ENCODE data around the gene ARSI.

ARSI gene

DNA sequence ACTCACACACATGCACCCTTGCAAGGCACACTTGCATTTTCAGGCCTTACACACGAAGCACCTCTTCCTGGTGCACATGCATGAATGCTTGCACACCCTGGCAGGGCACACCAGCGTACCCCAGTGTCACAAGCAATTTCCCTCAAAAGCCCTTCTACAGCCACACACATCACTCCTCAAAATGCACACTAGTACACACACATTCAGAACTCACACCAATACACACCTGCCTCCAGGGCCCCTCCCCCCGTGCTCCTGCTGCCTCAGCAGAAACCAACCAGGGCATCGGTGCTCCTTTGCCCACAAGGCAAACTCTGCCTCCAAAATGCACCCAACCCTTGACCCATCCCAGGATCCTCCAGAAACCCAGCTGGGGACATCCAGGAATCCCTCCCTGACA lies 14.3 kb downstream of the ARSI start:
- in situ Hi-C loops (cut with MboI; ENCODE audit: low sequenced_read_pairs): no loop called here

DNA sequence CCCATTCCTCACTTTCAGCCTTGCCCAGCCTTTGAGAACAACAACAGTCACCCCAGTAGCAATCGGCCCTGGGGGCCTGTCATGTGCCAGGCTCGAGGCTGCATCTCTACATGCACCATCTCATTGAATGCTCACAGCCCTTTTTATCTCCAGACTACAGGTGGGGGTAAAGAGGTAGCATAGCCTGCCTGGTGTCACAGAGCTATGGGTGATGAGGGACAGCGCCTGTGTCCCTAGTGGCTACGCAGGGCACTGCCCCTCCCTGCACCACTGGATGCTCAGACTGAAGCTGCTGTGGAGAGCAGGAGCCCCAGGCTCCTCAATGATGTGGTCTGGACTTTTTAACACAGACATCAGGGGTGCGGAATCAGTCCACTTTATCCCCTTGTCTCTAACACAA lies 15.9 kb downstream of the ARSI start:
- Histone ChIP-seq H3K36me3 (replicated peaks) (no peaks in the 10 kb centered on the region), H3K4me3 (no peak overlapping the region), H3K27me3 (ENCODE audit: low read depth) (peaks cover 8% of the 10 kb centered on the region; the same call in 1 of the 2 replicates), H3K9me3 (no peaks in the 10 kb centered on the region), H3K4me1 (no peaks in the 10 kb centered on the region)
- DNase-seq (ENCODE audit: low spot score in 2 of 2): peak in 1 of 2 experiments; percentile 51
- in situ Hi-C loops (cut with MboI; ENCODE audit: low sequenced_read_pairs): no loop called here

More for the DNA sequence above, 14.3 kb downstream of the ARSI start:
- Histone ChIP-seq H3K9me3 (no peaks in the 10 kb centered on the region), H3K4me3 (no peak overlapping the region), H3K27me3 (ENCODE audit: low read depth) (peaks cover 6% of the 10 kb centered on the region; the same call in 1 of the 2 replicates), H3K4me1 (no peaks in the 10 kb centered on the region), H3K36me3 (replicated peaks) (no peaks in the 10 kb centered on the region)
- no peak for DNase-seq (ENCODE audit: low spot score in 2 of 2)

DNA sequence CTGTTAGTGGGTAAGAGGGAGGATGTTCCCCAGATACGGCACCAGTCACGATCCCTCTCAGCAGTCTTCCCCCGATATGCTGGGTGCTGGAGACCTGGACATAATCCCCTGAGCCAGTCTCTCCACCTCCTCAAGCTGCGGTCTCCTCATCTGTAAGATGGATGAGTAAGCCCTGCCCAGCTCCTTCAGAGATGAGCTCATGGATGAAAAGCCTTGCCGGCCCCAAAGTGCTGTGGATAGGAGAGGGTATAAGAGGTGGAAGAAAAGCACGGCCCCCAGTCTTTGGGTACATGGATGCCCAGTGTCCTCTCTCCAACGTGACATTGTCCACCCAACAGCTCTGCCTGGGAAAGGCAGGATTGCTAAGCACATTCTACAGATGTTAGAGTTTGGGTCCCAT lies 17.6 kb downstream of the ARSI start:
- H3K9me3 ChIP-seq: no peaks in the 10 kb centered on the region
- in situ Hi-C loops (cut with MboI; ENCODE audit: low sequenced_read_pairs): no loop called here
- no peaks in the 10 kb centered on the region for H3K36me3 ChIP-seq (replicated peaks)
- H3K27me3 ChIP-seq (ENCODE audit: low read depth): peaks cover 13% of the 10 kb centered on the region; the same call in 1 of the 2 replicates
- no peak overlapping the region for H3K4me3 ChIP-seq
- no peaks in the 10 kb centered on the region for H3K4me1 ChIP-seq
- no peak for DNase-seq (ENCODE audit: low spot score in 2 of 2)

DNA sequence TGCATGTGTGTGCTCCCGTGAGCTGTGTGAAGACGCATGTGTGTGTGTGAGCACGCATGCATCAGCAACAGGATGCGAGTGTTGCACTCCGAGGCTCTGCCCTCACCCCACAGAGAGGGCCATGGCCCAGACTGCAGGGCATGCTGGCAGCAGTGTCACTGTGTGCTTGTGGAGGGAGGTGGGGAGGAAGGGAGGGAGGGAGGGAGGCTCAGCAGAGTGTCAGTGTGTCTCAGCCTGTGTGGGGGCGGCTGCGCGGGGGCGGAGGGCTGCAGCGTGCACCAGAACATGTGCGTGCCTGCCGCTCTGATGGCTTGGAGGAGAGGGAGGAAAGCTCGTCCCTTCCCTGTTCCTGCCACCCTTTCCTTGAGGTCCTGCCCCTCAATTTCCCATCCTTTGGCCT lies 18.4 kb downstream of the ARSI start:
- peaks cover 8% of the 10 kb centered on the region; the same call in 1 of the 2 replicates for H3K27me3 ChIP-seq (ENCODE audit: low read depth)
- in situ Hi-C loops (cut with MboI; ENCODE audit: low sequenced_read_pairs): no loop called here

DNA sequence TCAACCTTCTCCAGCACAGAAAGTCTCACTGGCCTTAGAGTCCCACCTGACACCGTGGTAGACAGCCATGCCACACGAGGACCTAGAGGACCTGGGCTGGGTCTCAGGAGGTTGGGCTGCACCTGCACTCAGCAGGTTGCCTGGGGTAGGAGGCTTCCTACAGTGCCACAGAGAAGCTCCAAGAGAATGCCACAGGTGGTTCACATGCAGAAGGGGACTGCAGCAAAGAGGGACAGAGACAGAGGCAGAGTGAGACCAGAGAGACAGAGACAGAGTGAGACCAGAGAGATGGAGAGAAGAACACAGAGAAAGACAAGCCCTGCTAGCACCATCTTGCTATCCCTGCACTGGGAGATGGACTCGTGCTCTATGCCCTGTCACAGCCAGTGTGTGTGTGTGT lies 18.8 kb downstream of the ARSI start:
- in situ Hi-C loops (cut with MboI; ENCODE audit: low sequenced_read_pairs): no loop called here
- Histone ChIP-seq H3K9me3 (no peaks in the 10 kb centered on the region), H3K4me1 (no peaks in the 10 kb centered on the region), H3K4me3 (no peak overlapping the region), H3K36me3 (replicated peaks) (no peaks in the 10 kb centered on the region), H3K27me3 (ENCODE audit: low read depth) (peaks cover 8% of the 10 kb centered on the region; the same call in 1 of the 2 replicates)
- DNase-seq (ENCODE audit: low spot score in 2 of 2): no peak

More for the DNA sequence above, 18.4 kb downstream of the ARSI start:
- Histone ChIP-seq H3K4me3 (no peak overlapping the region), H3K36me3 (replicated peaks) (no peaks in the 10 kb centered on the region), H3K9me3 (no peaks in the 10 kb centered on the region), H3K4me1 (no peaks in the 10 kb centered on the region)
- no peak for DNase-seq (ENCODE audit: low spot score in 2 of 2)

DNA sequence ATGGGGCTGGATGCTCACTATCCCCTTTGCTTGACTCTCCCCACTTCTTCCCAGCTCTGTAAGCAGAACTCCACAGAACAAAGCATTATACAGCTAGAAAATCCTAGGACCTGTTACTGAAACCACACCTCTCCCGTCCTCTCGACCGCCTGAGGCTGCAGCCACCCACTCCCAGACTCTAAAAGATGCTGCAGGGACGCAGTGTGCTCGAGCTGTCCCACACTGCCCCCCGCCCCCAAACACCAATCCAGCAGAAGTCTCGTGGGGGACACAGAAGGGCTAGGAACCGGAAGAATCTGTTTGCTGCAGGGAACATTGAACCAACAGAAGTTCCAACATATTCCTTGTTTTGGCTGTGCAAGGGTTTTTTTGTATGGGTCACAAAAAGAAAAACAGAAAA lies 20.7 kb downstream of the ARSI start:
- no peak for DNase-seq (ENCODE audit: low spot score in 2 of 2)
- Histone ChIP-seq H3K27me3 (ENCODE audit: low read depth) (peaks cover 8% of the 10 kb centered on the region; the same call in 1 of the 2 replicates), H3K36me3 (replicated peaks) (no peaks in the 10 kb centered on the region), H3K9me3 (no peaks in the 10 kb centered on the region), H3K4me3 (no peak overlapping the region), H3K4me1 (no peaks in the 10 kb centered on the region)
- in situ Hi-C loops (cut with MboI; ENCODE audit: low sequenced_read_pairs): no loop called here

GRCh38 chr5:150279330-150280020 lies 23.2 kb downstream of the ARSI start:
- no peaks in the 10 kb centered on the region for H3K9me3 ChIP-seq
- H3K4me3 ChIP-seq: no peak overlapping the region
- no peaks in the 10 kb centered on the region for H3K36me3 ChIP-seq (replicated peaks)
- DNase-seq (ENCODE audit: low spot score in 2 of 2): no peak
- peaks cover 10% of the 10 kb centered on the region; the same call in 1 of the 2 replicates for H3K27me3 ChIP-seq (ENCODE audit: low read depth)
- H3K4me1 ChIP-seq: no peaks in the 10 kb centered on the region
- in situ Hi-C loops (cut with MboI; ENCODE audit: low sequenced_read_pairs): no loop called here

DNA sequence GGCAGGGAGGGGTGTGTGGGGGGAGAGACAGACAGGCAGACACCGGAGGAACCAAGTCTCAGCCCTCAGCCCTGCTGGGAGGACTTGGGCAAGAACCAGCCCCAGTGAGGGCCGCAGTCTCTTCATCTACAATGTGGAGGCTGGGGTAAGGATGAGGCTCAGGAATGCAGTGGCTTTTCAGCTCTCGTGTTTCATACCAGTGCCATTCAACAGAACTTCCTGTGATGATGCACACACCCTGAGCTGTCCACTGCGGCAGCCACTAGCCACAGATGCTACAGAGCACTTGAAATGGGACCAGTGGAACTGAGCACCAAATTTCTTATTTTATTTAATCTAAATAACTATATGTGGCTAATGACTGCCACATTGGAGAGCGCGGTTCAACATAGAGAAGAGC lies 23.8 kb downstream of the ARSI start:
- in situ Hi-C loops (cut with MboI; ENCODE audit: low sequenced_read_pairs): no loop called here
- Histone ChIP-seq H3K4me3 (no peak overlapping the region), H3K27me3 (ENCODE audit: low read depth) (peaks cover 10% of the 10 kb centered on the region; the same call in 1 of the 2 replicates), H3K36me3 (replicated peaks) (no peaks in the 10 kb centered on the region), H3K9me3 (no peaks in the 10 kb centered on the region), H3K4me1 (no peaks in the 10 kb centered on the region)
- DNase-seq (ENCODE audit: low spot score in 2 of 2): no peak

DNA sequence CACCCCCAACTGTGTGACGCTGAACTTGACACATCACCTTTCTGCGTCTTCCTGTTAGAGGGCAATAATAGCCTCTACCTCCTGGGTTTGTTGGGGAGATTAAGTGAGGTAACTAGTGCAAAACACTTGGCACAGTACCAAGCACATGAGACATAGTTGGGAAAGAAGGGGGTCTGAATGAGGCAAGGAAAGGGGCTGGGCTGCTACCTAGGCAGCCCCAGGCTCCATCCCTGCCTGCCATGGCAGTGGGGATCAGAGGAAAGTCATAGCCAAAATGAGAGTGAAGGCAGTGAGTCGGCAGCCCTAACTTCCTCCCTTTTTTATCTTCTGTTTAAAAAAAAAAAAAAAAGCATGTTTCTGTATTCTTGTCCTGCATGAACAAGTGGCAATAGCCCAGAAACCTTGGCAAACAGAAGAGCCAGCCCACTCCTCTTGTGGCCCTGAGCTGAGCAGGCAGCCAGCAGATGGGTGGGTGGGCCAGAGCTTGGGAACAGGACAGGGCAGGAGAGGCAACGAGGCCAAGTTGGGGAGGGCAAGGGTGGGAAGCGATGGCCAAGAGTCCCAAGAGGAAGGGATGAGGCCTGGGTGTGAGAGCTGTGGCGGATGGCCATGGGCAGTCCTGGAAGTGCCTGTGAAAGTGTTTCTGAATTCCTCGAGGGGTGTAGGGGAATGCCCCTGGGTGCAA lies 24.5 kb downstream of the ARSI start:
- H3K4me3 ChIP-seq: no peak overlapping the region
- in situ Hi-C loops (cut with MboI; ENCODE audit: low sequenced_read_pairs): no loop called here
- H3K27me3 ChIP-seq (ENCODE audit: low read depth): peaks cover 14% of the 10 kb centered on the region
- no peaks in the 10 kb centered on the region for H3K36me3 ChIP-seq (replicated peaks)
- no peaks in the 10 kb centered on the region for H3K4me1 ChIP-seq
- H3K9me3 ChIP-seq: no peaks in the 10 kb centered on the region
- no peak for DNase-seq (ENCODE audit: low spot score in 2 of 2)

DNA sequence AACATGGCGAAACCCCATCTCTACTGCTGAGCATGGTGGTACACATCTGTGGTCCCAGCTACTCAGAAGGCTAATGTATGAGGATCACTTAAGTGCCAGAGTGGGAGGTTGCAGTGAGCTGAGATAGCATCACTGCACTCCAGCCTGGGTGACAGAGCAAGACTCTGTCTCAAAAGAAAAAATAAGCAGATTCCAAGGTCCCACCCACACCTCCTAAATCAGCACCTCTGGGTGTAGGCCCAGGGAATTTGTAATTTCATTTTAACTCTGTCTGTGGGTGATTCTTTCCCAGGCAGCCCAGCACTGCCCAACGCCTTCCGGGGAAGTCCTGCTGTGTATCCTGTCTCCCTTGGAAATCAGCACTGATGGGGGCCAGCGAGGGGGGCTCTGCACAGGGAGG lies 25.7 kb downstream of the ARSI start:
- in situ Hi-C loops (cut with MboI; ENCODE audit: low sequenced_read_pairs): no loop called here
- Histone ChIP-seq H3K27me3 (ENCODE audit: low read depth) (peaks cover 11% of the 10 kb centered on the region), H3K9me3 (no peaks in the 10 kb centered on the region), H3K4me3 (no peak overlapping the region), H3K36me3 (replicated peaks) (no peaks in the 10 kb centered on the region), H3K4me1 (no peaks in the 10 kb centered on the region)
- DNase-seq (ENCODE audit: low spot score in 2 of 2): no peak

- in situ Hi-C loops (cut with MboI; ENCODE audit: low sequenced_read_pairs): no loop called here
- Histone ChIP-seq H3K4me3 (no peak overlapping the region), H3K27me3 (ENCODE audit: low read depth) (peaks cover 6% of the 10 kb centered on the region; the same call in 1 of the 2 replicates), H3K4me1 (no peaks in the 10 kb centered on the region), H3K9me3 (no peaks in the 10 kb centered on the region), H3K36me3 (replicated peaks) (no peaks in the 10 kb centered on the region)
- DNase-seq (ENCODE audit: low spot score in 2 of 2): no peak
Measured at GRCh38 chr5:150274811-150275210, 27.9 kb downstream of the ARSI start.

GRCh38 chr5:150272531-150272930 lies 30.2 kb downstream of the ARSI start:
- H3K4me3 ChIP-seq: no peak overlapping the region
- DNase-seq (ENCODE audit: low spot score in 2 of 2): peak; percentile 38 to 46
- peaks cover 6% of the 10 kb centered on the region; the same call in 1 of the 2 replicates for H3K27me3 ChIP-seq (ENCODE audit: low read depth)
- no peaks in the 10 kb centered on the region for H3K4me1 ChIP-seq
- H3K9me3 ChIP-seq: no peaks in the 10 kb centered on the region
- no peaks in the 10 kb centered on the region for H3K36me3 ChIP-seq (replicated peaks)
- in situ Hi-C loops (cut with MboI; ENCODE audit: low sequenced_read_pairs): no loop called here

GRCh38 chr5:150271923-150272322 lies 30.8 kb downstream of the ARSI start:
- Histone ChIP-seq H3K4me1 (no peaks in the 10 kb centered on the region), H3K36me3 (replicated peaks) (no peaks in the 10 kb centered on the region), H3K27me3 (ENCODE audit: low read depth) (peaks cover 6% of the 10 kb centered on the region; the same call in 1 of the 2 replicates), H3K9me3 (no peaks in the 10 kb centered on the region), H3K4me3 (no peak overlapping the region)
- DNase-seq (ENCODE audit: low spot score in 2 of 2): no peak
- in situ Hi-C loops (cut with MboI; ENCODE audit: low sequenced_read_pairs): no loop called here

- in situ Hi-C loops (cut with MboI; ENCODE audit: low sequenced_read_pairs): no loop called here
- no peak for DNase-seq (ENCODE audit: low spot score in 2 of 2)
- Histone ChIP-seq H3K4me1 (no peaks in the 10 kb centered on the region), H3K9me3 (no peaks in the 10 kb centered on the region), H3K4me3 (no peak overlapping the region), H3K27me3 (ENCODE audit: low read depth) (peaks cover 6% of the 10 kb centered on the region; the same call in 1 of the 2 replicates), H3K36me3 (replicated peaks) (no peaks in the 10 kb centered on the region)
Measured at GRCh38 chr5:150271296-150271692, 31.4 kb downstream of the ARSI start.

Measured in HAP-1 (cell line).